Lung (tissue), 12 donors: Measurements from ENCODE around the gene SCAPER. TPM values are rescaled to one million over a fixed set of nuclear protein-coding genes. Genes with fewer than 3 reads are reported as not detected.
"Not testable (repeated sequence)": the region's sequence is repeated elsewhere in the genome, so short reads cannot be mapped to it uniquely, and the experiment has no call there.

Source experiments
- ATAC-seq: fragments of 200-7000 bp; cut with Tn5 transposase; one replicate; pipeline ENCODE4 v1.9.1; 2020; ENCODE audit warnings: moderate number of reproducible peaks; ENCODE audit not compliant: insufficient read depth, low FRiP score
- DNase-seq, 3 donors: peaks; one replicate each; pipeline ENCODE4 v3.0.0-alpha.2; 2013 to 2017
- H3K27ac ChIP-seq, 2 donors: one replicate each; pipeline ENCODE4 v1.5.1; 2013; ENCODE audit warnings: mild to moderate bottlenecking in 2 of 2, moderate library complexity in 2 of 2, control low read depth in 1 of 2, inconsistent platforms in 1 of 2, low read depth in 1 of 2, low read length in 1 of 2
- H3K27me3 ChIP-seq, 3 donors: one replicate each; pipeline ENCODE4 v1.5.1; 2013; ENCODE audit warnings: low read length in 2 of 3; ENCODE audit not compliant: control insufficient read depth in 3 of 3, insufficient read depth in 3 of 3
- H3K36me3 ChIP-seq, 4 donors: one replicate each; pipeline ENCODE4 v1.5.1; 2013; ENCODE audit warnings: low read length in 4 of 4, mild to moderate bottlenecking in 1 of 4, moderate library complexity in 1 of 4; ENCODE audit not compliant: control insufficient read depth in 4 of 4, insufficient read depth in 4 of 4
- H3K4me1 ChIP-seq, 5 donors: one replicate each; pipeline ENCODE4 v1.5.1; 2013; ENCODE audit warnings: low read length in 5 of 5, mild to moderate bottlenecking in 2 of 5, moderate library complexity in 1 of 5; ENCODE audit not compliant: control insufficient read depth in 5 of 5, insufficient read depth in 5 of 5
- H3K4me3 ChIP-seq: one replicate; pipeline ENCODE4 v1.5.1; 2013; ENCODE audit warnings: mild to moderate bottlenecking, control low read depth, moderate library complexity
- H3K9ac ChIP-seq, 2 donors: one replicate each; pipeline ENCODE4 v1.5.1; 2013; ENCODE audit warnings: low read length in 2 of 2, control low read depth in 1 of 2; ENCODE audit not compliant: insufficient read depth in 1 of 2
- H3K9me3 ChIP-seq, 4 donors: one replicate each; pipeline ENCODE4 v1.5.1; 2013; ENCODE audit warnings: low read length in 3 of 4, mild to moderate bottlenecking in 1 of 4, moderate library complexity in 1 of 4; ENCODE audit not compliant: control insufficient read depth in 4 of 4, insufficient read depth in 3 of 4
- CTCF ChIP-seq: IDR thresholded peaks from 2 replicates; pipeline ENCODE4 v1.5.1; 2012; ENCODE audit warnings: mild to moderate bottlenecking; ENCODE audit errors: control extremely low read depth, extremely low read depth
- WGBS, 2 donors: extraction: QIAGEN DNeasy Blood & Tissue Kit; methylation state at CpG; one replicate each; pipeline ENCODE4 v1.1.7; 2013; 5-methylcytosine and 5-hydroxymethylcytosine counted together
- polyA plus RNA-seq, 2 donors: library from polyadenylated mRNA; stranded (reverse); fragments of 200-250 nt; gene quantifications; one replicate each; pipeline ENCODE4 v1.2.1, GENCODE V29; 2013
- total RNA-seq, 2 donors: library from RNA; depleted of rRNA in 1 of 2; stranded (reverse); fragments of >200 nt in 1 of 2; gene quantifications; one replicate each; pipeline ENCODE4 v1.2.1, GENCODE V29; 2014 to 2021
- donor health status: control.
- donor health status: control.
- donor health status: Bipolar disorder and iron deficiency.
- donor health status: healthy.
- donor health status: DM: yes; HTN: yes; CAD: no.

SCAPER gene
- total and polyA plus RNA-seq, 4 donors: 3.9 to 40.2 (median 19.5) TPM

DNA sequence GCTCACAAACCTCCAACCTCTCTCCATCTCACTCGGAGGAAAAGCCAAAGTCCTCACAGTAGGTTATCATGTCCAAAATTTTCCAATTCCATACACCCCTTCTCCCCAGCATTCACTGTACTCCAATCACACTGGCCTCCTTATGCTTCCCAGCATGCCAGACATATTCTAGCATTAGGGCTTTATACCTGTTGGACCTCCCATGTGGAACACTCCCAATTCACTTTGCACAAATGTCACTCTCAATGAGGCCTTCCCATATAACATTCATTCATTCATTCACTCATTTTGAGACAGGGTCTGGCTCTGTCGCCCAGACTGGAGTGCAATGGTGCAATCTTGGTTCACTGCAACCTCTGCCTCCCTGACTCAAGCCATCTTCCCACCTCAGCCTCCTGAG lies 19.9 kb downstream of the SCAPER start:
- ATAC-seq (no peak), DNase-seq (no peak)
- Histone ChIP-seq H3K27me3 (no peaks in the 10 kb centered on the region), H3K4me1 (peaks cover 0 to 2% (median 0%) of the 10 kb centered on the region in 5 donors), H3K4me3 (no peak overlapping the region), H3K9me3 (peaks cover 0 to 4% (median 0%) of the 10 kb centered on the region in 4 donors), H3K9ac (no peak overlapping the region), H3K27ac (no peak overlapping the region), H3K36me3 (peaks cover 0 to 9% (median under 1%) of the 10 kb centered on the region in 4 donors)
- no peak for TF ChIP-seq CTCF
- WGBS, 2 donors: 93 to 98% methylated on average over 2 of the region's 2 CpGs

DNA sequence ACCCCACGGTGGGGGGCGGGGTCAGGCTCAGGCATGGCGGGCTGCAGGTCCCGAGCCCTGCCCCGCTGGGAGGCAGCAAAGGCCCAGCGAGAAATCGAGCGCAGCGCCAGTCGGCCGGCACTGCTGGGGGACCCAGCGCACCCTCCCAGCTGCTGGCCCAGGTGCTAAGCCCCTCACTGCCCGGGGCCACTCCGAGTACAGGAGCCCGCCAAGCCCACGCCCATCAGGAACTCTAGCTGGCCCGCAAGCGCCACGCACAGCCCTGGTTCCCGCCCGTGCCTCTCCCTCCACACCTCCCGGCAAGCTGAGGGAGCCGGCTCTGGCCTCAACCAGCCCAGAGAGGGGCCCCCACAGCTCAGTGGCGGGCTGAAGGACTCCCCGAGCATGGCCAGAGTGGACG lies 29.2 kb downstream of the SCAPER start:
- WGBS, 2 donors: 97 to 99% methylated on average over 25 to 26 of the region's 26 CpGs
- DNase-seq (no peak), ATAC-seq (no peak)
- H3K27me3 ChIP-seq: no peaks in the 10 kb centered on the region
- no peak overlapping the region for H3K9ac ChIP-seq
- H3K4me1 ChIP-seq: peaks cover 0 to 7% (median 0%) of the 10 kb centered on the region in 5 donors
- TF ChIP-seq CTCF: no peak
- H3K27ac ChIP-seq: no peak overlapping the region
- H3K9me3 ChIP-seq: no peaks in the 10 kb centered on the region
- H3K36me3 ChIP-seq: peaks cover 0 to 6% (median 0%) of the 10 kb centered on the region in 4 donors
- no peak overlapping the region for H3K4me3 ChIP-seq

GRCh38 chr15:76873066-76873465 lies 32.1 kb downstream of the SCAPER start:
- not testable (repeated sequence) for ATAC-seq, H3K27ac ChIP-seq, H3K4me3 ChIP-seq, H3K4me1 ChIP-seq, H3K27me3 ChIP-seq, DNase-seq, H3K36me3 ChIP-seq, H3K9me3 ChIP-seq, H3K9ac ChIP-seq
- WGBS, 2 donors: 80 to 90% methylated on average over 2 of the region's 2 CpGs

DNA sequence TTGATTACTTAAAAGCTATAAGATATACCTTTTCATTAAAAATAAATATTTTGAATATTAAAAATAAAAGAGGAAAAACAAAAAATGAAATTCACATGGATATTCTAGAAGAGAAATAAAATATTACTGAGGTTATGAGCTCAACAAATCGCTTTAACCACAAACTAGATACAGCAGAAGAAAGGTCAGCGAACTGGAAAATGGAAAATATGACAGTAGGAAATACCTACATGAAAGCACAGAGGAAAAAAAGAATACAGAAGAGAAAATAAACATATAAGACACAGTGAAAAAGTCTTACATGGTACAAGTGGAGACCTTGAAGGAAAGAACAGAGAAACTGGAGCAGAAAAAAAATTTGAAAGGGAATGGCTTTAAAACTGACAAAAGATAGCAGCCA lies 33.2 kb downstream of the SCAPER start:
- Histone ChIP-seq H3K27me3 (no peaks in the 10 kb centered on the region), H3K36me3 (peaks cover 0 to 6% (median 0%) of the 10 kb centered on the region in 4 donors), H3K4me3 (no peak overlapping the region), H3K27ac (no peak overlapping the region), H3K4me1 (peaks cover 0 to 5% (median 0%) of the 10 kb centered on the region in 5 donors), H3K9me3 (no peaks in the 10 kb centered on the region), H3K9ac (no peak overlapping the region)
- WGBS, 2 donors: 91 to 98% methylated on average over 2 of the region's 2 CpGs
- DNase-seq (no peak), ATAC-seq (no peak)
- TF ChIP-seq CTCF: no peak
